ENCODE measurements around the gene TYW5.
A peak's percentile ranks its signal among the peaks of the same experiment; 100 is the strongest.

TYW5 gene

GRCh38 chr2:199955339-199956061 is at the start of gene TYW5, which contains the start of gene MAIP1:
Gene TYW5, minus strand, starts transcription at chr2:199955491. Its CDS starts 21 bp downstream, at chr2:199955470.
Gene MAIP1, plus strand, starts transcription at chr2:199955582. Its CDS starts 217 bp downstream, at chr2:199955799.
- peak; percentile 80 to 85 for DNase-seq

GRCh38 chr2:200003444-200003843 is 48.2 kb upstream of the TYW5 start:
- no peak for DNase-seq

GRCh38 chr2:200000444-200001163 is 45.3 kb upstream of the TYW5 start:
- DNase-seq = no peak

GRCh38 chr2:199999166-199999565 is 43.9 kb upstream of the TYW5 start:
- DNase-seq = no peak

GRCh38 chr2:199997296-199997695 is 42.0 kb upstream of the TYW5 start:
- DNase-seq = no peak

- DNase-seq = no peak
Observed at GRCh38 chr2:199994896-199995295, 39.6 kb upstream of the TYW5 start.

GRCh38 chr2:199994371-199994770 is 39.1 kb upstream of the TYW5 start:
- no peak for DNase-seq

- DNase-seq = no peak
Observed at GRCh38 chr2:199992296-199992695, 37.0 kb upstream of the TYW5 start.

- no peak for DNase-seq
Observed at GRCh38 chr2:199991691-199992090, 36.4 kb upstream of the TYW5 start.

GRCh38 chr2:199989822-199990221 is 34.5 kb upstream of the TYW5 start:
- no peak for DNase-seq

- DNase-seq = no peak
Observed at GRCh38 chr2:199988151-199988550, 32.9 kb upstream of the TYW5 start.

- DNase-seq = no peak
Observed at GRCh38 chr2:199987586-199987985, 32.3 kb upstream of the TYW5 start.

- peak; percentile 66 to 75 for DNase-seq
Observed at GRCh38 chr2:199985625-199986207, 30.4 kb upstream of the TYW5 start.

- DNase-seq = no peak
Observed at GRCh38 chr2:199984755-199985154, 29.5 kb upstream of the TYW5 start.

GRCh38 chr2:199984159-199984558 is 28.9 kb upstream of the TYW5 start:
- no peak for DNase-seq

GRCh38 chr2:199983534-199983933 is 28.2 kb upstream of the TYW5 start:
- no peak for DNase-seq

GRCh38 chr2:199982126-199982843 is 27.0 kb upstream of the TYW5 start:
- DNase-seq = no peak

- DNase-seq = peak; percentile 91 to 93
Observed at GRCh38 chr2:199979832-199980628, 24.7 kb upstream of the TYW5 start.

- no peak for DNase-seq
Observed at GRCh38 chr2:199979398-199979797, 24.1 kb upstream of the TYW5 start.

GRCh38 chr2:199977984-199978415 is 22.7 kb upstream of the TYW5 start:
- DNase-seq = peak; percentile 46 to 60

- DNase-seq = no peak
Observed at GRCh38 chr2:199975273-199975895, 20.1 kb upstream of the TYW5 start.

- no peak for DNase-seq
Observed at GRCh38 chr2:199973703-199974102, 18.4 kb upstream of the TYW5 start.

Measured in activated CD4-positive, alpha-beta T cell treated with anti-CD3 and anti-CD28 coated beads, Interleukin-2, amount 50 U/mL, for 48 hours (primary cell).